ENCODE results near the gene B4GALNT4.

The B4GALNT4 gene

GRCh38 chr11:391117-392017, 22.1 kb downstream of the B4GALNT4 start:
- TF ChIP-seq CTCF (conservative IDR thresholded peaks at IDR 0.05; ENCODE audit: low read depth) = no peak
- no peak for DNase-seq (ENCODE audit: low spot score)
- CTCF ChIA-PET = no interaction called here

GRCh38 chr11:392102-392777, 22.9 kb downstream of the B4GALNT4 start:
- H3K27ac ChIP-seq = peak overlapping the region; percentile 98
- TF ChIP-seq CTCF (conservative IDR thresholded peaks at IDR 0.05; ENCODE audit: low read depth) = no peak
- ChIA-PET POLR2A (ENCODE audit: low non-redundant PET) (interaction anchor here (0.5 kb wide), 1 partner anchor 18 kb away, joined by 3 read pairs; no protein-coding TSS in a partner anchor), CTCF (no interaction called here)
- DNase-seq (ENCODE audit: low spot score) = no peak

More at GRCh38 chr11:391117-392017, 22.1 kb downstream of the B4GALNT4 start:
- H3K27ac ChIP-seq = peak overlapping the region; percentile 98
- POLR2A ChIA-PET (ENCODE audit: low non-redundant PET) = no interaction called here

- ChIA-PET POLR2A (ENCODE audit: low non-redundant PET) (interaction anchor here (0.7 to 0.8 kb wide), 2 partner anchors 24 to 28 kb away, joined by 3 to 10 read pairs; no protein-coding TSS in a partner anchor), CTCF (no interaction called here)
- H3K27ac ChIP-seq = peak overlapping the region; percentile 98
- peak; percentile 98 for DNase-seq (ENCODE audit: low spot score)
- no peak for TF ChIP-seq CTCF (conservative IDR thresholded peaks at IDR 0.05; ENCODE audit: low read depth)
Observed at GRCh38 chr11:393219-394033, 24.1 kb downstream of the B4GALNT4 start.

- peak; percentile 91 for DNase-seq (ENCODE audit: low spot score)
- no peak for TF ChIP-seq CTCF (conservative IDR thresholded peaks at IDR 0.05; ENCODE audit: low read depth)
- ChIA-PET POLR2A (ENCODE audit: low non-redundant PET) (interaction anchor here (0.7 to 0.8 kb wide), 2 partner anchors 24 to 29 kb away, joined by 3 to 10 read pairs; no protein-coding TSS in a partner anchor), CTCF (no interaction called here)
- peak within 1 kb of the TSS; percentile 98 for H3K27ac ChIP-seq
Observed at GRCh38 chr11:394034-394857, 24.9 kb downstream of the B4GALNT4 start, which contains the start of gene PKP3. Gene PKP3, plus strand, starts transcription at chr11:394209. Its CDS starts 84 bp downstream, at chr11:394293.

- peak overlapping the region; percentile 98 for H3K27ac ChIP-seq
- no peak for TF ChIP-seq CTCF (conservative IDR thresholded peaks at IDR 0.05; ENCODE audit: low read depth)
Observed at GRCh38 chr11:394858-395655, 25.8 kb downstream of the B4GALNT4 start.

More at GRCh38 chr11:394858-395655, 25.8 kb downstream of the B4GALNT4 start:
- ChIA-PET POLR2A (ENCODE audit: low non-redundant PET) (no interaction called here), CTCF (no interaction called here)
- DNase-seq (ENCODE audit: low spot score) = no peak

All from RWPE1 (cell line).